Stimulated activated CD4-positive, alpha-beta T cell treated with anti-CD3 and anti-CD28 coated beads, Interleukin-4, amount 100 ng/mL, for 1 hour (primary cell): ENCODE measurements around the gene SLC25A42.
A peak's percentile ranks its signal among the peaks of the same experiment; 100 is the strongest.
"Not testable (repeated sequence)": the region's sequence is repeated elsewhere in the genome, so short reads cannot be mapped to it uniquely, and the experiment has no call there.

Experiments used
- DNase-seq: peaks from one replicate; pipeline ENCODE4 v3.0.0-alpha.2; 2020

Gene SLC25A42

DNA sequence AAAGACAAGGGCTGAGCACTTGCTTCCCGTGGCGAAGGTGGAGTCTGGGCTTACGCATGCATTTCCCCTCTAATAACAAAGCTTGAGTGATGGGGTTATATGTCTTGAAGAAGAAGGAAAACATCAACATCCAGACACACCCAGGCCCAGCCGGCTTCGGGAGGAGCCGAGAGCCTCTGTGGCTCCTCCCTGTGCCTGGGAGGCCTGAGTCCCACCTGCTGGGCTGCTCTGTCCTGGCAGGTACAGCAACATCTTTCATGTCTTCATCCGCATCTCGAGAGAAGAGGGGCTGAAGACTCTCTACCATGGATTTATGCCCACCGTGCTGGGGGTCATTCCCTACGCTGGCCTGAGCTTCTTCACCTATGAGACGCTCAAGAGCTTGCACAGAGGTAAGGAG, 43.9 kb downstream of the SLC25A42 start:
- DNase-seq: no peak

DNA sequence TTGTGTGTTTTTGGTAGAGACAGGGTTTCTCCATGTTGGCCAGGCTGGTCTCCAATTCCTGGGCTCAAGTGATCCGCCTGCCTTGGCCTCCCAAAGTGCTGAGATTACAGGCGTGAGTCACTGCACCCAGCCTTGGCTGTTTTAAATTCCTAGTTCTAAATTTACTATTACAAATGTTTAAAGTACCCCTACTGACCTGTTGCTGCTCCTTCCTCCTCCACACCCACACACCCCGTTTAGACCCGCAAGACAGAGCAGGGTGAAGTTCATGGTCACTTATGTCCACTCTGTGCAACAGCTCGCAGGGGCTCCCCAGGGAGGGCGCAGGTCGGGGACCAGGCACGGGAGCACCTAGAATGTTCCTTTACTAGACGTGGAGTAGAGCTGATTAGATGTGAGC, 45.8 kb downstream of the SLC25A42 start:
- no peak for DNase-seq

DNA sequence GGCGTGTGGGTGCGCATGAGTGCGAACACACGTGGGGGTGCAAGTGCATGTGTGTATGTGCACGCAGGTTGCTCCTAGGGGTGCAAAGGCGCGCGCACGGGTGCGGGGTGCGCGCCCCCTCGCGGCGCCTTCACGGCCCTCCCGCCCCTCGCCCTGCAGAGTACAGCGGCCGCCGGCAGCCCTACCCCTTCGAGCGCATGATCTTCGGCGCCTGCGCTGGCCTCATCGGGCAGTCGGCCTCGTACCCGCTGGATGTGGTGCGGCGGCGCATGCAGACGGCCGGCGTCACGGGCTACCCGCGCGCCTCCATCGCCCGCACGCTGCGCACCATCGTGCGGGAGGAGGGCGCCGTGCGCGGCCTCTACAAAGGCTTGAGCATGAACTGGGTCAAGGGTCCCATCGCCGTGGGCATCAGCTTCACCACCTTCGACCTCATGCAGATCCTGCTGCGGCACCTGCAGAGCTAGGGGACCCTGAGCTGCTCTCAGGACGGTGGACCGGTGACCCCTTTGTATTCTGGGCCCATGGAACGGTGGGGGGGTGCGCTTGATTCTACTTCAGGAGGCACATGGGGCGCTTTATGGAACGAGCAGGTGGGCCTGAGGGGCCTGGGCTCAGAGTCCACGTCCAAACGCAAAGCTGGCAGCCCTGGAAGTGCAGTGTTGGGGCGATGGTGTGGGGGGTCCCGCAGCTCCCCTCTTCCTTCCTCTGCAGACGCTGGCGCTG, 46.8 kb downstream of the SLC25A42 start:
- DNase-seq: peak; percentile 8

DNA sequence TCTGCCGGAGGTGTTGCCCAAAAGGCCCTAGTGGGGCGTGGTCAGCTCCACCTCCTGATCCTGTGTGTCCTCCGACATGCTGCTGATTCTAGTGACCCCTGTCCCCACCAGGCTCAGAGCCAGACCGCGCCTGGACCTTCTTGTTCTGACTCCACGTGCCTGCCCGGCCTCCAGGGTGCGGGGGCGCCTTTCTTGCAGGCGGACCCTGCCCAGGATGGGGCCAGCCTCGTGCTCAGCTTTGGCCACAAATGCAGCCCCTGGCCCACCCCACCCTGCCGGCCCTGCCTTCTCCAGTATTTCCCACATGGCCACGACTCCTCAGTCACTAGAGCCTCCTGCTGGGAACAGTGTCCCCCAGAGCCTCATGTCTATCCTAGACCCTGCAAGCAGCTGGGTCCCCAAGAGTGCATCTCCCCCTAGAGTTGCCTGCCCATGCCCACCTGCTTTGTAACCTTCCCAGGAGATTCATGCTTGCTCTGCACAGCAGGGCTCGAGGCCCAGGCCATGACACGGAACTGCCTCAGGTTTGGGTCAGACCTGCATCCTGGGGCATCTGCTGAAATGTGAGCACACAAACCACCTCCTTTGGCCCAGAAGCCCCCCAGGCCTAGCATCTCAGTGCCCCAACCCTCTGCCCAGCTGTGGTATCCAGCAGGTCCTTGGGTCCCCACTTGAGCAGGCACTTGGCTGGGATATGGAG, 47.5 kb downstream of the SLC25A42 start:
- no peak for DNase-seq

DNA sequence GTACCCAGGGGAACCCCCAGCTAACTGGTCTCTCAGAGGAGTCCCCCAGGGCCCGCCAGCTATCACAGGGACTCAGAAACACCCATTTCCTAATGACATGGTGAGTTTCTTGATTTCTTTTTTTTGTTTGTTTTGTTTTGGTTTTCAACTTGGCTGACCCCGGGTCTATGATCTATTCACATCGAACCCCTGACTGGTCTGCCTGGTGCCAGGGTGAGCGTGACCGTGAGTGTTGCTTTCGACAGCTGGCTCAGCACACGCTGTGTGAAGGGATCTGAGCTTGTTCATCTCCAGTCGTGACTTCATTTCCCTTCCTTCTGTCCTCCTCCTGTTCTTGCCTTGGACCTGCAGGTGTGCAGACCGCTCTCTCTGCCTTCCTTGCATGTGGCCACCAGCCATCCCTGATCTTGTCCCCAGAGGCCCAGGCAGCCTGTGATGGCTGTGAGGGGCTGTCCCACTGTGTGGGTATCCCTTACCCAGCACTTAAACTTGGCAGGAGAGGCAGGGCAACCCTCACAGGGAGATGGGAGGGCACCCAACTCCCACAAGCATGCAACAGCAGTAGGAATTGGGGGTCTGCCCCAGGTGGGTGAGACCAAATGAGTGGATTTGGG, 48.3 kb downstream of the SLC25A42 start:
- no peak for DNase-seq

DNA sequence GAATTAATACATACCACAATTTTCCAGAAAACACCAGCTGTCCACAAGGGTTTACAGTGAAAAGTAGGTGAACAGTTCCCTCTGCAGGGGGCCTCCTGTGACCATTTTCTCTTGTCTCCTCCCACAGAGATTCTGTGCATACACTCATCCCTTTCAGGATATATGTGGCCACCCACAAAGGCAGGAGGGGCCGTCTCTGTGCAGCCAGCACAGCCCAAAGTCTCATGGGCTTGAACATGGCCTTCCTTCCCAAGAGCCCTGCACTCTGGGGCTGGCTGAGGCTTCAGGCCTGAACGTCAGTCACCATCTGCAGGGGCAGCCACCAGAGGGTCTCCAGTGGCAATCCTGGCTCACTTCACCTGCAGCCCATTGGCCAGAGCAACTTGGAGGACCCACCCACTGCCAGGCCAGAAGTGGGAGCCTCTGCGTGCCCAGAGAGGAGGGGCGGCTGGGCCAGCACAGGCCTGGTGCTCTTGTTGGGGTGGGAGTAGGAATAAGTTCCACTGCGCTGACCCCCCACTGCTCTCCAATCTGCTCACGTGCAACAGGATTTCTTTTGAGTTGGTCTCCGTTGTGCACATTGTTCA, 49.3 kb downstream of the SLC25A42 start:
- no peak for DNase-seq

DNA sequence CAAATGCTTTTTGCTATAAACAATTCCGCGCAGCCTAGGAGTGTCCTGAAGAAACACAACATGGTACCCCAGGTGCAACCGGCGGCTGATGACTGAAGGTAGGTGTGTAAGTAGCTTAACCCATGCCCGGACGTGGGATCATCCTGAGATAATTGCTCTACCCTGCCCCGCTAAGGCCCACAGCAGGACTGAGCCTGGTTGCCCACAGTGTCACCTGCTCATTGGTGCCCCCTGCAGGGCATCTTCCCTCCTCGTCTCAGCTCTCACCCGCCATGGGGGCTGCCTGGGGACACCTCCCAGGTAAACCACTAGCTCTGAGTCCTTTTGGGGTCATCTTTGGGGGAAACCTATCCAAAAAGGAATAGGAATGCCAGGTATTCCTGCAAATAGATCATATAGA, 52.2 kb downstream of the SLC25A42 start:
- peak; percentile 50 for DNase-seq

DNA sequence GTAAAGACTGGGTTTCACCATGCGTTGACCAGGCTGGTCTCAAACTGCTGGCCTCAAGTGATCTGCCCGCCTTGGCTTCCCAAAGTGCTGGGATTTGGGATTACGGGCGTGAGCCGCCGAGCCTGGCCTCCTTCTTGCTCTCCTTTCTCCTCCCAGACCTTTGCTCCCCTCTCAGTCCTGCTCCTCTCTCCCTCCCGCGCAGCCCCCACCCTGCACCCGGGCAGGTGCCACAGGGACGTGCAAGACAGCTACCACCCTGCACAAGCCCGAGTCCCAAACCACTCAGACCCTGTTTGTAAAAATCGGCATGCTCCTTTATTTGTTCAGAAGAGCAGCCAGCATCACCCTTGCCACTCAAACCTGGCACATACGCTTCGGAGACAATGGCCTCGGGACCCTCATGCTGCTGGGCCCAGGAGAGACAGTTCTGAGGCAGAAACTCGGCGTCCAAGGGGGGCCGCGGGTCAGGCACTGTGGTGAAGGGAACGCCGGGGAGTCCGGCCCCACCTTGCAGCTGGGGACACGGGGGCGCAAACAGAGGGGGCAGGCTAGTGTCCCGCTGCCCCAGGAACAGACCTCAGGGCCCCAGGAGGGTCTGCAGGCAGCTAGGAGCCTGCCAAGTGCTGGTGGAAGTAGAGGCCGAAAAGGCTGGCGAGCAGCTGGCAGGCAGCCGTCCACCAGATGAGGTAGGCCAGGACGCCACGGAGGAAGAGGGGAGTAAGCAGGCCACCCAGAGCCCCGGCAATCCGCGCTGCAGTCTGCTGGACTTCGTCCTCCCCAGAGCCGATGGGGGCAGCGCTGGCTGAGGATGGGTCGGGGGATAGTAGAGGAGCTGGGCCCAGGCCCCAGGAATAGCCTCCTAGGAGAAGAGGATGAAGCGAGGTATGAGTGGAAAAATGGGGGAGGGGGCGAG, 55.8 kb downstream of the SLC25A42 start:
- DNase-seq: no peak

DNA sequence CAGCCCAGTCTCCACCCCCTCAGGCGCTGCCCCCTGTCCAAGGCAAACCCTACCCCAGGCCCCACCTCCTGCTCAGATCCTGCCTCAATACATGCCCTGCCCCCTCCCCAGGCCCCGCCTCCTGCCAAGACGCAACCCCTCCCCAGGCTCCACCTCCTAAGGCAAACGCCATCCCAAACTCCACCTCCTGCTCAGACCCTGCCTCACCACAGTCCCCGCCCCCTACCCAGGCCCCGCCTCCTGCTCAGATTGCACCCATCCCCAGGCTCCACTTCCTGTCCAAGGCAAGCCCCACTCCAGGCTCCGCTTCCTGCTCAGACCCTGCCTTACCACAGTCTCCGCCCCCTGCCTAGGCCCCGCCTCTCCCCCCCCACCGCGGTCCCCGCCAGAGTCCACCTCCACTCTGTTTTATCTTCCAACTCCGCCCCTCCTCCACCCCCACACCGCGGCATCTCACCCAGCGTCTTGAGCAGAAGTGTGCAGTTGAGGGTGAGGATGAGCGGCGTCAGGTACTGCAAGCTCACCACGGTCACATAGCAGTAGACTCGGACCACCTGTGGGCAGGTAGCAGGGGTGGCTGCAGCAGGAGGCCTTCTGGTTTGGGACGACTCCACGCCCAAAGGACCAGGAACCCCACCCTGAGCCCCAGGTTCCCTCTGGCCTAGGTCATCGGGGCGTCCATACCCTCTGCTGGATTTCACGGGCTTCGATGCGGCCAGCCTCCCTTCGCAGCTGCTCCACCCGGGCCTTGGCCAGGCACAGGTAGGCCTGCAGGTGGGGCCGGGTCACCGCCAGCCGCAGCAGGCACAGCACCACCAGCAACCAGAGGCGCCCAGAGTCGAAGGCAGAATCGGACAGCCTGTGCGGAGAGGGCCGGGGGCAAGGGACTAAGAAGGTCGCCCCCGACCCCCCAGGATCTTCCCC, 56.8 kb downstream of the SLC25A42 start:
- DNase-seq: no peak

DNA sequence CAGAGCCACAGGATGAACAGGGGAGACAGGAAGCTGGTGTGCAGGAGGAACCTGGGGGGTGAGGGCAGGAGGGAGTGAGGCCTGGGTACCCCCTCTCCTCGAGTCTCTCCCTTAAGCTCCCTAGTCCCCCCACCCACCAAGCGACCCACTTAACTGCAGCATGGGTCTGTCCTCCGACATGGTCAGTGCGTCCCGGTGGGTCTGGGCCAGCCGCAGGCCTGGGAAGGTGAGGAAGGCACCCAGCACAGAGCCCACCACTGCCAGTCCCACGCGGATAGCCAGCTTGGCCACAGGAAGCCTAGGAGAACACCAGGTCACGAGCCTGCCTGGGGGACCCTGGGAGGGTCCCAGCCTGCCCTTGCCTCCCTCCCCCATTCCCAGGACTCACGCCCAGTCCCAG, 57.6 kb downstream of the SLC25A42 start:
- no peak for DNase-seq

DNA sequence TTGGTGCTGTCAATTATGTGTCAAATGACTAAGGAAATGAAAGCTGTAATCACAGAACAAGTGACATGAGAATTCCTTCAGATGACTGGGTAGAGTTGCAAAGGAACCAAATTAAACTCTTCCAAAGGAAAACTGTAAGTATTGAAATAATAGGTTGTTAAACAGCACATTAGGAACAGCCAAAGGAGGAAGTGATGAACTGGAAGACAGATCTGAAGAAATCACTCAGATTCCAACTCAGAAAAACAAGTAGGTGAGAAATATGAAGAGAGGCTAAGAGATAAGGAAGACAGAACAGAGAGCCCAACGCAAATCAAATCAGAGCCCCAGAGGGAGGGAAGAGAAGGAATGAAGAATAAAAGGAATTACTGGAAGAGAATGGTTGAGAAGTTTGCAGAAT, 59.1 kb downstream of the SLC25A42 start:
- no peak for DNase-seq

DNA sequence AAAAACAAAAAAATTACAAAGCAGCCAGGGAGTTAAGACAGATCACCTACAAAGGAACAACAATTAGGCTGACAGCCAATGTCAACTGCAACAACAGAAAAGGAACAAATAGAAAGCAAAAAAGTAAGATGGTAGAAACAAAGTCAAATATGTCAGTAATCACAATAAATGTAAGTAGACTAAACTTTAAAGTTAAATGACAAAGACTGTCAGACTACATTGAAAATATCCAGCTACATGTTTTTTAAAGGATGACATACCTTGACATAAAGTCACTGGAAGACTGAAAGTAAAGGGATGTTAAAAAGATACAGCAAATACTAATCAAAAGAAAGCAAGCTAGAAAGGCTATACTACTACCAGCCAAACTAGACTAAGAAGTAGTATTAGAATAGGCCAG, 59.6 kb downstream of the SLC25A42 start:
- DNase-seq: no peak

DNA sequence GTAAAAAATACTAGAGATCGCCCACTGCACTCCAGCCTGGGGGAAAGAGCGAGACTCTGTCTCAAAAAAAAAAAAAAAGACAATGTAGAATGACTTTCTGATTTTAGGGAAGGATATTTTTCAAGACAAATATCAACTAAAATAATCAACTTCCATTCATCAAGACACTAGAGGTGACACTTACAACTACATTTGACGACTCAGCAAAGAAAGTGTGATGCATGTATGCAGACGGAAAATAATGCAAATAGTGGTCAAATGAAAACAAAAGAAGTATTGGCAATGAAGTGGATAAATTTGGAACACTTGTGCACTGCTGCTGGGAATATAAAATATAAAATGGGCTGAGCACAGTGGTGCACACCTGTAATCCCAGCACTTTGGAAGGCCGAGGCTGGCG, 62.3 kb downstream of the SLC25A42 start:
- DNase-seq: no peak

DNA sequence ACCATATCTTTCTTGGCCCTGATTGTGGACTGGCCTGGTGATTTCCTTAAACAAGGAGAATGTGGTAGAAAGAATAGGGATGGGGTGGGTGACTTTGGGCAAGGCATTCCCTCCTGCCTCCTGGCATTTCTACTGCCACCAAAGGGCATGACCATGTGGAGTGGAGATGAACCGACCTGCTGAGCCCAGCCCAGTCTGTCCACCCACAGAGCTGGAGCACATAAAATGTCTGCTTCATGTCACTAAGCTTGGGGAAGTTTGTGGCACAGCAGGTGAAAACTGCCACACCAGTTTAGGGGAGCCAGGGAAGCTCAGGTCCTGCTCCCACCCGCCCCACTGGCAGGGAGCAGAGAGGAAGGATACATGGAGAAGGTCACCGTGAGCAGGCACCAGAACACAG, 68.2 kb downstream of the SLC25A42 start:
- no peak for DNase-seq

DNA sequence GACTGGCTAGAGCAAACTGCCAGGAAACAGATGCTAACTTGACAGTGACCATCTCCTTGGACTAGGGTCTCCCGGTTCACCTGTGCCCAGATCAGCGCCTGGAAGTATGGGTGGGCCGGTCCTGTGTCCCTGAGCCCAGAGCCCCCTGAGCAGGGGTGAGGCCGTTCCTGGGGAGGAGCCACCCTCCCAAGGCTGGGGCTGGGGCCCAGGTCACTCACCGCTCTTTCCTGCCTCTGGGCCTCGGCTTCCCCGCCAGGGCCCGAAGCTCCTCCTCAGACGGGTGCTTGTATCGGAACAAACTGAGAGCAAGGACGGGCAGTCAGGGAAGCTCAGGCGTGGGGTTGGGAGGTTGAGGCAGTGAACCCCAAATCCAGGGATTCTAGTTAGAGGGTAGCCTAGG, 69.1 kb downstream of the SLC25A42 start:
- DNase-seq: no peak

DNA sequence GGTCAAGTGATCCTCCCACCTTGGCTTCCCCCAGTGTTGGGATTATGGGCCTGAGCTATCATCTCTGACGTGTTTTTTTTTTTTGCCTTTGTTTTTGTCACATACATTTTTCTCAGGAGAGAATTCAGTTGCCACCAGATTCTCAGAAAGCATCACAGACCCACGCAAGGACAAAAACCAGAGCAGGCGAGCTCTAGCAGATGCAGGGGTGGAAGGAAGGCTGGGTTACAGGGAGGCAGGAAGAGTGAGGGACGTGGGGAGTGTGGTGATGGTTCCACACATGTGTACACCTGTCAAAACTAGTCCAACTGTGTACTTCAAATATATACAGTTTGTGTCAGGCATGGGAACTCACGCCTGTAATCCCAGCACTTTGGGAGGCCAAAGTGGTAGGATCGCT, 70.2 kb downstream of the SLC25A42 start:
- no peak for DNase-seq

DNA sequence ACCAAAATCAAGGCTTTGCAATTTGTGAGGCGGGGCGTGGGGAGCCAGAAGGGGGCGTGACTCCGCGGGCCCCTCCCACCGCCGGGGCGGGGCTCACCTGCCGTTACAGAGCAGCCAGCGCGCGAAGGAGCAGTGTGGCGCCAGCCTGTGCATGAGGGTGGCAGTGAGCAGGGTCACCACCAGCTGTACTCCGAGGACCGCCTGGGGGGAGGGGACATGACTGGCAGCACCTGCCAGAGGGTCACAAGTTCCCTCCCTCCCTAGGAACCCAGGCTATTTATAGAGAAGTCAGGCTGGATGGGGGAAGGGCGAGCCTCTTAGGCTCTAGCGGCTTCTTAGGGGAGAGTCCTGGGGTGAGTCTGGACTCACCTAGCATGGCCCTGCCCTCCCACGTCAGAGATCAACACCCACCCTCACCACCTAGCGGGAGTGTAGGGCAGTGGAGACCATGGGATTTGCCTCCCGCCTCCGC, 70.9 kb downstream of the SLC25A42 start:
- peak; percentile 57 for DNase-seq

DNA sequence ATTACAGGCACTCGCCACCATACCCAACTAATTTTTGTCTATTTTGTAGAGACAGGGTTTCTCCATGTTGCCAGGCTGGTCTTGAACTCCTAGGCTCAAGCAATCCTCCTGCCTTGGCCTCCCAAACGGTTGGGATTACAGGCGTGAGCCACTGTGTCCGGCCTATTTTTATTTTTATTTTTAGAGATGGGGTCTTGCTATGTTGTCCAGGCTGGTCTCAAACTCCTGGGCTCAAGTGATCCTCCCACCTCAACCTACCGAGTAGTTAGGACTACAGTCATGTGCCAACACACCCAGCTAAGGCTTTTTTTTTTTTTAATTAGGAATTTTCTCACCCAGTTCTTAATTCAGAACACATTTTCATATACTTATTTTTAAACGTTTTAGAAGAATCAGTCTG, 71.9 kb downstream of the SLC25A42 start:
- not testable (repeated sequence) for DNase-seq

DNA sequence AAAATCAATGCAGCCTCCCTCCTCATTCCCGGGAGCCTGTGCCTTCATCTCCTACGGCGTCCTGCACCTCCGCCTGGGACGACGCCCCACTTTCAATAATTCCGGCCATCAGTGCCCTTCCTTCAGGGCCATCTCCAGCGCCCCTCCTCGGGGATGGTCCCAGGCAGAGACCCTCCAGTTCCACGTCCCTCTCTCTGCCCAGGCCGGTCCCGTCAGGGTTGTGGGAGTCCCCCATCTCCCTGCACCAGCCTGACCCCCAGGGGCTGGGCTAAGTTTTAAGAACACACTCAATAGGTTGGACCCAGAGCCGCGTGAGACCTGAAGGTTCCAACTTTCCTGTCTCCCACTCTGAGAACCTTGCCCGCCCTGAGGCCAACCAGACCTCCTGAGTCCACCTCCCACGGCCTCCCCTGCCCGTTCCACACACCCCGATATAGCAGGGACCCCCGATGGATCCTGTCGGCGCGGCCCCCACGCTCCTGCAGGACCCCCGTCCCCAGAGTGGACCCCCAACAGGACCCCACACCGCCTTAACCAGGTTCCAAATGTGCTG, 73.8 kb downstream of the SLC25A42 start:
- no peak for DNase-seq

DNA sequence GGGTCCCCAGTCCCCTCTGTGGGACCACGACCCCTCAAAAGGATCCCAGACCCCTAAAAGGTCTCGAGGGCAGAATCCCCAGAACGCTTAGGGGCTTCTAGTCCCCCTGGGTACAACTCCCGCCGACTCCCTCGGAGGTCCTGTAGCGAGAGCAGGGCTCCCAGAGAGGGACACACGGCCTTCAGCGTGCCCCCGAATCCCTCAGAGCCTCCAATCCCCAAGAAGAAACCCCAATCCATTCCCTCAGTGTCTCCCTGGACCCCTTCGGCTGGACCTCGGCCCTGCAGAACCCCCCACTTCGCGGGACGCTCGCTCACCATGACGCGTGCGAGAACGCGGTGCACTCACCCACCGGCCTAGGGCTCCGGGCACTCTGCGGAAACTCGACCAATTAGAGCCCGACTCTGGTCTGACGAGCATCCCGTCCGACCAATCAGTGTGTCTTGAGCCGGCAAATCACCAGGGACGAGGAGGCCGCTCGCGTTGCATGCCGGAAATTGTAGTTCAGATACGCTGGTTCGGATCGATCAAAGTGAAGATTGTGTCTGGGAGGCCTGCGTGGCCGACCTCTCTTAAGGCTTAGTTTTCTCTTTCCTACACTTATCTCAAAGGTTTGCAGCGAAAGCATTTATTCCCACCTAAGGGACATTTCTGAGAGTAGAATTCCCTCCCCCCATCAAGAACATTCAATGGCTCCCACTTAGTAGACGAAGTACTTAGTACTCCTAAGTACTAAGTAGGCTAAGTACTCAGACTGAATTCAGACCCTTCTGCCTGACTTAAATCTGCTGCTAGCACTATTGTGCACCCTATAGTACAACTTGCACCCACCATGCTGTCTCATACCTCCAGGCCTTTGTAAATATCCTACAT, 74.6 kb downstream of the SLC25A42 start, which contains the start of gene TMEM161A:
Gene TMEM161A (minus strand): TSS at position 370 of the 873 bp plus-strand sequence. CDS start 50 bp downstream, at position 320.
- DNase-seq: peak; percentile 95
